ENCODE data around the gene TMEM223.
A peak's percentile ranks its signal among the peaks of the same experiment; 100 is the strongest.

The TMEM223 gene

DNA sequence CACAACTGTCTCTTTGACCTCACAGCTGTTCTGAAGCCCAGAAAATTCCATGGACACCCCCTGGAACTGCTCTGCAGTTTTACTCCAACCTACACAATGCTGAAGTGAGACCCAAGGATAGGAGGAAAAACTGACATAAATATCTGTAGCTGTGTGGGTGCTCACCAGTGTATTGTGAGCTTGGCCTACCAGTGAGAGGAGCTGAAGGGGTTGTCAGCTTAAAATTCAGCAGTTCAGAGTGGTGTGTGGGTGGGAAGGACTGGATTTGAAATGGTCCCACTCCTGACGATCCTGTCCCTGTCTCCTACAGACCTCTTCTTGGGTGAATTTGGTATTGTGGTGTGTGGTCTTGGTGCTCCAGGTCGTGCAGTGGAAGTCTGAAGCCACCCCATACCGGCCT, 2.2 kb downstream of the TMEM223 start:
- POLR2A ChIA-PET: interaction anchor here (0.6 to 4.3 kb wide), 11 partner anchors 12 to 124 kb away, joined by 3 to 28 read pairs (median 5); partner anchors contain the start of genes C11orf98, CSKMT, NXF1 and STX5
- no peak for DNase-seq (ENCODE audit: extremely low spot score)

DNA sequence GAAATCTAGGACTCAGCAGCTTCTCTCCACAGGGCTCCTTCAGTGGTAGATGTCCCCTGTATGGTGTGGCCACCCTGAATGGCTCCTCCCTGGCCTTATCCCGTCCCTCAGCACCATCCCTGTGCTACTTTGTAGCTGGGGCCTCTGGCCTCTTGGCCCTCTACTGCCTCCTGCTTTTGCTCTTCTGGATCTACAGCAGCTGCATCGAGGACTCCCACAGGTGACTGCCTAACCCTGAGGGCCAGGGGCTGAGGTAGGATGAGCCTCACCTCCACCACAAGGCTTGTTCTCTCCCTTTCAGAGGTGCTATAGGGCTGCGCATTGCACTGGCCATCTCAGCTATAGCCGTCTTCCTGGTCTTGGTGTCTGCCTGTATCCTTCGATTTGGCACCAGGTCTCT, 2.8 kb downstream of the TMEM223 start:
- no peak for DNase-seq (ENCODE audit: extremely low spot score)
- ChIA-PET POLR2A (interaction anchor here (1.0 to 4.3 kb wide), 8 partner anchors 12 to 67 kb away, joined by 4 to 28 read pairs (median 8); partner anchors contain the start of genes NXF1, STX5, TAF6L and TEX54), CTCF (interaction anchor here (0.8 to 4.4 kb wide), 13 partner anchors 8 to 177 kb away, joined by 3 to 40 read pairs (median 5); partner anchors contain the start of genes SLC3A2, STX5, TEX54 and ZBTB3)
- TF ChIP-seq, protein P1, sequence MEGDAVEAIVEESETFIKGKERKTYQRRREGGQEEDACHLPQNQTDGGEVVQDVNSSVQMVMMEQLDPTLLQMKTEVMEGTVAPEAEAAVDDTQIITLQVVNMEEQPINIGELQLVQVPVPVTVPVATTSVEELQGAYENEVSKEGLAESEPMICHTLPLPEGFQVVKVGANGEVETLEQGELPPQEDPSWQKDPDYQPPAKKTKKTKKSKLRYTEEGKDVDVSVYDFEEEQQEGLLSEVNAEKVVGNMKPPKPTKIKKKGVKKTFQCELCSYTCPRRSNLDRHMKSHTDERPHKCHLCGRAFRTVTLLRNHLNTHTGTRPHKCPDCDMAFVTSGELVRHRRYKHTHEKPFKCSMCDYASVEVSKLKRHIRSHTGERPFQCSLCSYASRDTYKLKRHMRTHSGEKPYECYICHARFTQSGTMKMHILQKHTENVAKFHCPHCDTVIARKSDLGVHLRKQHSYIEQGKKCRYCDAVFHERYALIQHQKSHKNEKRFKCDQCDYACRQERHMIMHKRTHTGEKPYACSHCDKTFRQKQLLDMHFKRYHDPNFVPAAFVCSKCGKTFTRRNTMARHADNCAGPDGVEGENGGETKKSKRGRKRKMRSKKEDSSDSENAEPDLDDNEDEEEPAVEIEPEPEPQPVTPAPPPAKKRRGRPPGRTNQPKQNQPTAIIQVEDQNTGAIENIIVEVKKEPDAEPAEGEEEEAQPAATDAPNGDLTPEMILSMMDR (IDR thresholded peaks at IDR 0.05; ENCODE audit: control extremely low read depth, extremely low read depth, low read depth, missing control alignments): no peak

More for the DNA sequence above, 2.2 kb downstream of the TMEM223 start:
- TF ChIP-seq, protein P1 (IDR thresholded peaks at IDR 0.05; ENCODE audit: control extremely low read depth, extremely low read depth, low read depth, missing control alignments): no peak
- CTCF ChIA-PET: interaction anchor here (0.8 to 2.9 kb wide), 10 partner anchors 11 to 178 kb away, joined by 3 to 15 read pairs (median 4); partner anchors contain the start of gene SLC3A2

DNA sequence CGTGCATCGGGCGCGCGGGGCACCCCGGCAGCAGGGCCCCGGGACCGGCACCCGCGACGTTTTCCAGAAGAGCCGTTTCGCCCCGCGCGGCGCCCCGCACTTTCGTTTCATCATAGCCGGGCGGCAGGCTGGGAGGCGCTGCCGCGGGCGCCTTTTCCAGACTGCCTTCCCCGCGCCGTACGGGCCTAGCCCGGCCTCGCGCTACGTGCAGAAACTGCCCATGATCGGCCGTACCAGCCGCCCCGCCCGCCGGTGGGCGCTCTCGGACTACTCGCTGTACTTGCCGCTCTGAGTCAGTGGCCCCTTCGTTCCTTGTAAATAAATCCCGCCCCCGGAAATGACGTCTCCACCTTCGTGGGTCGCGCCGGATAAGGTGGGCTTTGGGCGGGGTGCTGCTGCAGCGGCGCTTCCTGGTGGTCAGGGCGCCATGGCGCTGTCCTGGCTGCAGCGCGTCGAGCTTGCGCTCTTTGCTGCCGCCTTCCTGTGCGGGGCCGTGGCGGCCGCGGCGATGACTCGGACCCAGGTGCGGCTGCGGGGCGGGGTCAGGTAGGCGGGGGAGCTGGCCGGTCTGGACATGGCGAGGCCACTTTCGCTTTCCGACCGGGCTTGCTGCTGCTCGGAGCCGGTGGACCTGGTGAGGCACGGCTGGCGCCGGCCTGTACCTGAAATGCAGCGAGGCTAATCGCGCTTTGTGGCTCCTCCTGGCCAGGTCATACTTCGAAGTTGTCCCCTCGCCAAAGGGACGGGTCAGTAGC, 4.6 kb downstream of the TMEM223 start, which contains the start of gene TMEM179B:
TMEM179B (plus strand) TSS at position 398 of the 755 bp plus-strand sequence; CDS start at position 428, 30 bp downstream.
- TF ChIP-seq, protein P1 (IDR thresholded peaks at IDR 0.05; ENCODE audit: control extremely low read depth, extremely low read depth, low read depth, missing control alignments): peak; percentile 65
- ChIA-PET POLR2A (interaction anchor here (0.5 to 3.5 kb wide), 18 partner anchors 9 to 195 kb away, joined by 3 to 25 read pairs (median 6); partner anchors contain the start of genes C11orf98, CSKMT, SLC3A2 and STX5), CTCF (interaction anchor here (0.5 to 4.4 kb wide), 49 partner anchors 10 to 364 kb away, joined by 3 to 159 read pairs (median 6); partner anchors contain the start of genes BSCL2, C11orf98, CSKMT and GNG3)
- DNase-seq (ENCODE audit: extremely low spot score): peak; percentile 96

DNA sequence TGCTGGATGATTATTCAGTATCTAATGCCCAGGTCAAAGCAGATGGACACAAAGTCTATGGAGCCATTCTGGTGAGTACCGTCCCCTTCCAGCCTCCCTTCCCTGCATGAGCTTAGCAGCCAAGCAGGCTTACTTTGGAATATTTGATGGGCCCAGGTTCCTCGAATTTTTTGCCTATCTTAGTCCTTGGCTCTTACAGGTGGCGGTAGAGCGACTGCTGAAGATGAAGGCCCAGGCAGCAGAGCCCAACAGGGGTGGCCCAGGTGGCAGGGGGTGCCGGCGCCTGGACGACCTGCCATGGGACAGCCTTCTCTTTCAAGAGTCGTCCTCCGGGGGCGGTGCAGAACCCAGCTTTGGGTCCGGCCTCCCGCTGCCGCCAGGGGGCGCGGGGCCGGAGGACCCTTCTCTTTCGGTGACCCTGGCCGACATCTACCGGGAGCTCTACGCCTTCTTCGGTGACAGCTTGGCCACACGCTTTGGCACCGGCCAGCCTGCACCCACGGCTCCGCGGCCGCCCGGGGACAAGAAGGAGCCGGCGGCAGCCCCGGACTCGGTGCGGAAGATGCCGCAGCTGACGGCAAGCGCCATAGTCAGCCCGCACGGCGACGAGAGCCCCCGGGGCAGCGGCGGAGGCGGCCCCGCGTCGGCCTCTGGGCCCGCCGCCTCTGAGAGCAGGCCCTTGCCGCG, 5.3 kb downstream of the TMEM223 start:
- DNase-seq (ENCODE audit: extremely low spot score): peak; percentile 92
- ChIA-PET CTCF (interaction anchor here (0.5 to 4.4 kb wide), 50 partner anchors 10 to 364 kb away, joined by 3 to 159 read pairs (median 6); partner anchors contain the start of genes BSCL2, C11orf98, CSKMT and GNG3), POLR2A (interaction anchor here (0.7 to 3.5 kb wide), 16 partner anchors 10 to 195 kb away, joined by 3 to 25 read pairs (median 6); partner anchors contain the start of genes C11orf98, CSKMT, SLC3A2 and STX5)
- TF ChIP-seq, protein P1 (IDR thresholded peaks at IDR 0.05; ENCODE audit: control extremely low read depth, extremely low read depth, low read depth, missing control alignments): peak; percentile 100

DNA sequence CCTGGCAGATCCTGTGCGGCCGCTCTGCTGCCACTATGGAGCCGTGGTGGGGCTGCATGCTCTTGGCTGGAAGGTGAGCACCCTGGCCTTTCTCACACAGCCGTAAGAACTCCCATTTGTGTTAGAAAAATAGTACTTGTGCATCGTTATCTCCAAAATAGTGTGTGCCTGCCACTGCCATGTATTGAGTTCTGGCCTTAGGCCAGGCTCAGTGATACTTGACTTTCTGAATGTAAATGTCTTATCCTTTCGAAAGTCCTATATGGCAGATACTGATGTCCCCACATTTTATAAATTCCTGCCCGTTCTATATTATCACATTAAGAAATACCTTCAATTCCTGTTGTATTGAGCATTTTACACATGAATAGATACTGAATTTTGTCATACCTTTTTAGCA, 9.1 kb downstream of the TMEM223 start:
- POLR2A ChIA-PET: no interaction called here
- DNase-seq (ENCODE audit: extremely low spot score): no peak
- TF ChIP-seq, protein P1 (IDR thresholded peaks at IDR 0.05; ENCODE audit: control extremely low read depth, extremely low read depth, low read depth, missing control alignments): no peak
- CTCF ChIA-PET: interaction anchor here (1.8 kb wide), 1 partner anchor 79 kb away, joined by 3 read pairs; no protein-coding TSS in a partner anchor

DNA sequence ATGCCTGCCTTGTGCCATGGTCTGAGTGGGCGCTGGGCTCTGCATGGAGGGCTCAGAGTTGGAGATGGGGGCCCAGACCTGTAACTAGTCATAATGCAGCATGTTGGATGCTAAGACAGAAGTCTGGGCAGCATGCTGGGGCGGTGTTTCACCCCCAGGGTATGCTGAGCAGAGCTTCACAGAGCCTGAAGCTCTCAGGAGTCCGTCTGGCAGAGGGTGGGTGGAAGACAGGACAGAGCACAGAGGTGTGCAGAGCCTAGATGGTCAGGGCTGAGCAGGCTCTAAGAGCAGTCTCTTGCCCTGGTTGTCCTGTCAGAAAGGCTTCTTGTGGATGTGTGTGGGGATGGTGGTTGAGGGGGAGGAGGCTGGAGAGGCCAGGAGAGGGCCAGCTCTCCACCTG, 13.4 kb downstream of the TMEM223 start:
- TF ChIP-seq, protein P1 (IDR thresholded peaks at IDR 0.05; ENCODE audit: control extremely low read depth, extremely low read depth, low read depth, missing control alignments): no peak
- no peak for DNase-seq (ENCODE audit: extremely low spot score)
- POLR2A ChIA-PET: no interaction called here
- CTCF ChIA-PET: interaction anchor here (1.1 to 12.6 kb wide), 3 partner anchors 8 to 33 kb away, joined by 3 to 159 read pairs (median 4); partner anchors contain the start of gene TMEM179B

Data from GM10248 (cell line).